Measurements from ENCODE around the gene CYP39A1. TPM values are rescaled to one million over a fixed set of nuclear protein-coding genes. Genes with fewer than 3 reads are reported as not detected.

CYP39A1 gene
- not detected for total RNA-seq

- H3K4me1 Mint-ChIP-seq (ENCODE audit: low read depth in 2 of 2) = peaks cover 12 to 14% of the 10 kb centered on the region in 2 donors
- H3K4me3 Mint-ChIP-seq = peak within 1 kb of the TSS; percentile 86
- no peaks in the 10 kb centered on the region for H3K36me3 Mint-ChIP-seq
- DNase-seq (ENCODE audit: low spot score) (peak; percentile 85), ATAC-seq (peak; percentile 100)
- H3K27ac Mint-ChIP-seq = no peak within 1 kb of the TSS
- peaks cover 27 to 45% of the 10 kb centered on the region in 2 donors for H3K27me3 Mint-ChIP-seq
- H3K9me3 Mint-ChIP-seq = no peaks in the 10 kb centered on the region
These were observed at the start of gene CYP39A1, which contains the start of gene SLC25A27 for GRCh38 chr6:46652603-46653438. Gene CYP39A1 (minus strand): TSS chr6:46652818. CDS start chr6:46652582, 236 bp downstream. Gene SLC25A27 (plus strand): TSS chr6:46652975. CDS start chr6:46653193, 218 bp downstream.

- Mint-ChIP-seq H3K27ac (no peak overlapping the region), H3K9me3 (no peaks in the 10 kb centered on the region), H3K4me1 (ENCODE audit: low read depth in 2 of 2) (no peaks in the 10 kb centered on the region), H3K27me3 (peaks cover 17 to 39% of the 10 kb centered on the region in 2 donors), H3K4me3 (no peak overlapping the region), H3K36me3 (no peaks in the 10 kb centered on the region)
- DNase-seq (ENCODE audit: low spot score) (no peak), ATAC-seq (no peak)
These were observed 47.4 kb upstream of the CYP39A1 start for GRCh38 chr6:46699970-46700369.

- Mint-ChIP-seq H3K9me3 (no peaks in the 10 kb centered on the region), H3K27ac (no peak overlapping the region), H3K4me1 (ENCODE audit: low read depth in 2 of 2) (no peaks in the 10 kb centered on the region), H3K4me3 (no peak overlapping the region), H3K36me3 (no peaks in the 10 kb centered on the region), H3K27me3 (peaks cover 8 to 42% of the 10 kb centered on the region in 2 donors)
- DNase-seq (ENCODE audit: low spot score) (no peak), ATAC-seq (no peak)
These were observed 38.4 kb upstream of the CYP39A1 start for GRCh38 chr6:46690911-46691451.

GRCh38 chr6:46690141-46690755 lies 37.6 kb upstream of the CYP39A1 start:
- Mint-ChIP-seq H3K4me3 (no peak overlapping the region), H3K27me3 (peaks cover 7 to 36% of the 10 kb centered on the region in 2 donors), H3K27ac (no peak overlapping the region), H3K4me1 (ENCODE audit: low read depth in 2 of 2) (no peaks in the 10 kb centered on the region), H3K36me3 (no peaks in the 10 kb centered on the region), H3K9me3 (no peaks in the 10 kb centered on the region)
- no peak for ATAC-seq
- no peak for DNase-seq (ENCODE audit: low spot score)

- H3K9me3 Mint-ChIP-seq = no peaks in the 10 kb centered on the region
- no peaks in the 10 kb centered on the region for H3K4me1 Mint-ChIP-seq (ENCODE audit: low read depth in 2 of 2)
- DNase-seq (ENCODE audit: low spot score) = no peak
- peaks cover 7 to 42% of the 10 kb centered on the region in 2 donors for H3K27me3 Mint-ChIP-seq
- ATAC-seq = no peak
- no peak overlapping the region for H3K4me3 Mint-ChIP-seq
- H3K27ac Mint-ChIP-seq = no peak overlapping the region
- no peaks in the 10 kb centered on the region for H3K36me3 Mint-ChIP-seq
These were observed 37.0 kb upstream of the CYP39A1 start for GRCh38 chr6:46689657-46690056.

GRCh38 chr6:46688966-46689335 lies 36.3 kb upstream of the CYP39A1 start:
- no peak for DNase-seq (ENCODE audit: low spot score)
- no peak for ATAC-seq
- no peaks in the 10 kb centered on the region for H3K36me3 Mint-ChIP-seq
- H3K4me1 Mint-ChIP-seq (ENCODE audit: low read depth in 2 of 2) = no peaks in the 10 kb centered on the region
- H3K4me3 Mint-ChIP-seq = no peak overlapping the region
- no peaks in the 10 kb centered on the region for H3K9me3 Mint-ChIP-seq
- peaks cover 7 to 42% of the 10 kb centered on the region in 2 donors for H3K27me3 Mint-ChIP-seq
- H3K27ac Mint-ChIP-seq = no peak overlapping the region

- ATAC-seq (peak in 1 of 2 donors; percentile 36), DNase-seq (ENCODE audit: low spot score) (no peak)
- peaks cover 9 to 36% of the 10 kb centered on the region in 2 donors for H3K27me3 Mint-ChIP-seq
- H3K27ac Mint-ChIP-seq = no peak overlapping the region
- no peaks in the 10 kb centered on the region for H3K4me1 Mint-ChIP-seq (ENCODE audit: low read depth in 2 of 2)
- H3K9me3 Mint-ChIP-seq = no peaks in the 10 kb centered on the region
- H3K36me3 Mint-ChIP-seq = no peaks in the 10 kb centered on the region
- no peak overlapping the region for H3K4me3 Mint-ChIP-seq
These were observed 35.7 kb upstream of the CYP39A1 start for GRCh38 chr6:46688117-46688965.

- Mint-ChIP-seq H3K4me3 (no peak within 1 kb of the TSS), H3K4me1 (ENCODE audit: low read depth in 2 of 2) (no peaks in the 10 kb centered on the region), H3K9me3 (no peaks in the 10 kb centered on the region), H3K36me3 (no peaks in the 10 kb centered on the region), H3K27ac (no peak within 1 kb of the TSS), H3K27me3 (peaks cover 9 to 30% of the 10 kb centered on the region in 2 donors)
- DNase-seq (ENCODE audit: low spot score) (no peak), ATAC-seq (no peak)
These were observed 35.0 kb upstream of the CYP39A1 start, which contains the start of gene TDRD6 for GRCh38 chr6:46687619-46688097. Gene TDRD6 (plus strand): TSS chr6:46687885. CDS start chr6:46688129, 244 bp downstream.

GRCh38 chr6:46684771-46685170 lies 32.2 kb upstream of the CYP39A1 start:
- no peak for DNase-seq (ENCODE audit: low spot score)
- H3K36me3 Mint-ChIP-seq = no peaks in the 10 kb centered on the region
- H3K4me3 Mint-ChIP-seq = no peak overlapping the region
- H3K27ac Mint-ChIP-seq = no peak overlapping the region
- no peaks in the 10 kb centered on the region for H3K9me3 Mint-ChIP-seq
- peaks cover 9 to 26% of the 10 kb centered on the region in 2 donors for H3K27me3 Mint-ChIP-seq
- H3K4me1 Mint-ChIP-seq (ENCODE audit: low read depth in 2 of 2) = no peaks in the 10 kb centered on the region
- ATAC-seq = no peak

- H3K4me3 Mint-ChIP-seq = no peak overlapping the region
- no peaks in the 10 kb centered on the region for H3K9me3 Mint-ChIP-seq
- no peak overlapping the region for H3K27ac Mint-ChIP-seq
- peaks cover 7 to 15% of the 10 kb centered on the region in 2 donors for H3K27me3 Mint-ChIP-seq
- H3K4me1 Mint-ChIP-seq (ENCODE audit: low read depth in 2 of 2) = no peaks in the 10 kb centered on the region
- H3K36me3 Mint-ChIP-seq = no peaks in the 10 kb centered on the region
- ATAC-seq (no peak), DNase-seq (ENCODE audit: low spot score) (no peak)
These were observed 24.7 kb upstream of the CYP39A1 start for GRCh38 chr6:46677314-46677654.

GRCh38 chr6:46676604-46677313 lies 24.1 kb upstream of the CYP39A1 start:
- Mint-ChIP-seq H3K4me3 (no peak overlapping the region), H3K27ac (no peak overlapping the region), H3K9me3 (no peaks in the 10 kb centered on the region), H3K4me1 (ENCODE audit: low read depth in 2 of 2) (no peaks in the 10 kb centered on the region), H3K27me3 (peaks cover 7 to 12% of the 10 kb centered on the region in 2 donors), H3K36me3 (no peaks in the 10 kb centered on the region)
- DNase-seq (ENCODE audit: low spot score) (no peak), ATAC-seq (no peak)

- DNase-seq (ENCODE audit: low spot score) = no peak
- Mint-ChIP-seq H3K9me3 (no peaks in the 10 kb centered on the region), H3K27me3 (peaks cover 0 to 2% of the 10 kb centered on the region in 2 donors), H3K27ac (no peak overlapping the region), H3K36me3 (no peaks in the 10 kb centered on the region), H3K4me3 (no peak overlapping the region), H3K4me1 (ENCODE audit: low read depth in 2 of 2) (no peaks in the 10 kb centered on the region)
- ATAC-seq = peak in 1 of 2 donors; percentile 24
These were observed 21.8 kb upstream of the CYP39A1 start for GRCh38 chr6:46674410-46674809.

- Mint-ChIP-seq H3K27me3 (peaks cover 0 to 6% of the 10 kb centered on the region in 2 donors), H3K36me3 (no peaks in the 10 kb centered on the region), H3K9me3 (no peaks in the 10 kb centered on the region), H3K4me3 (no peak overlapping the region), H3K4me1 (ENCODE audit: low read depth in 2 of 2) (no peaks in the 10 kb centered on the region), H3K27ac (no peak overlapping the region)
- ATAC-seq (no peak), DNase-seq (ENCODE audit: low spot score) (no peak)
These were observed 14.8 kb upstream of the CYP39A1 start for GRCh38 chr6:46667377-46667776.

Measured in natural killer cell treated with Interleukin-12 subunit alpha and Interleukin-12 subunit beta and Interleukin-15 and Interleukin-18, amount 100 ng/mL, for 72 hours (primary cell).